Measurements from ENCODE around the gene SUGT1. TPM values are rescaled to one million over a fixed set of nuclear protein-coding genes. Genes with fewer than 3 reads are reported as not detected.

SUGT1 gene
- total RNA-seq, 3 donors from 2014 or later: 41.3 to 57.7 (median 44.6) TPM

- H3K9me3 ChIP-seq: no peaks in the 10 kb centered on the region
- no peaks in the 10 kb centered on the region for H3K36me3 ChIP-seq (ENCODE audit: low read depth)
- no peaks in the 10 kb centered on the region for H3K4me1 ChIP-seq (ENCODE audit: low read depth)
- ATAC-seq: no peak
- intact Hi-C loops (cut with DNase I, micrococcal nuclease): no loop called here
- no peak overlapping the region for H3K4me3 ChIP-seq
- no peak for DNase-seq
- no peak for TF ChIP-seq CTCF (IDR thresholded peaks at IDR 0.05)
These were observed 85.3 kb downstream of the SUGT1 start for GRCh38 chr13:52737965-52738364.

- intact Hi-C loops (cut with DNase I, micrococcal nuclease): no loop called here
- Histone ChIP-seq H3K9me3 (no peaks in the 10 kb centered on the region), H3K36me3 (ENCODE audit: low read depth) (no peaks in the 10 kb centered on the region), H3K4me1 (ENCODE audit: low read depth) (no peaks in the 10 kb centered on the region), H3K4me3 (no peak overlapping the region)
- peak in 1 of 3 donors; percentile 3 for DNase-seq
- no peak for TF ChIP-seq CTCF (IDR thresholded peaks at IDR 0.05)
- no peak for ATAC-seq
These were observed 86.3 kb downstream of the SUGT1 start for GRCh38 chr13:52738719-52739467.

GRCh38 chr13:52739468-52740071 is 86.9 kb downstream of the SUGT1 start, which contains the start of gene CNMD:
CNMD (minus strand) TSS chr13:52739820; CDS start chr13:52739701, 119 bp downstream.
- no peak for TF ChIP-seq CTCF (IDR thresholded peaks at IDR 0.05)
- DNase-seq (no peak), ATAC-seq (no peak)
- H3K4me1 ChIP-seq (ENCODE audit: low read depth): no peaks in the 10 kb centered on the region
- H3K9me3 ChIP-seq: no peaks in the 10 kb centered on the region
- no peaks in the 10 kb centered on the region for H3K36me3 ChIP-seq (ENCODE audit: low read depth)
- intact Hi-C loops (cut with DNase I, micrococcal nuclease): no loop called here
- no peak within 1 kb of the TSS for H3K4me3 ChIP-seq

GRCh38 chr13:52743569-52743968 is 90.9 kb downstream of the SUGT1 start:
- ATAC-seq (no peak), DNase-seq (no peak)
- Histone ChIP-seq H3K9me3 (no peaks in the 10 kb centered on the region), H3K4me3 (no peak overlapping the region), H3K4me1 (ENCODE audit: low read depth) (no peaks in the 10 kb centered on the region), H3K36me3 (ENCODE audit: low read depth) (no peaks in the 10 kb centered on the region)
- intact Hi-C loops (cut with DNase I, micrococcal nuclease): no loop called here
- no peak for TF ChIP-seq CTCF (IDR thresholded peaks at IDR 0.05)

- no peaks in the 10 kb centered on the region for H3K36me3 ChIP-seq (ENCODE audit: low read depth)
- intact Hi-C loops (cut with DNase I, micrococcal nuclease): no loop called here
- H3K4me1 ChIP-seq (ENCODE audit: low read depth): no peaks in the 10 kb centered on the region
- ATAC-seq (no peak), DNase-seq (no peak)
- no peak overlapping the region for H3K4me3 ChIP-seq
- no peak for TF ChIP-seq CTCF (IDR thresholded peaks at IDR 0.05)
- H3K9me3 ChIP-seq: no peaks in the 10 kb centered on the region
These were observed 91.4 kb downstream of the SUGT1 start for GRCh38 chr13:52743988-52744387.

Data from mucosa of descending colon (tissue), 3 donors.